NCI-H2196 treated with DMSO at 0.1 percent for 48 hours (cell line): Measurements from ENCODE around the gene TRAFD1.
A peak's percentile ranks its signal among the peaks of the same experiment; 100 is the strongest.

ENCODE experiments used
- DNase-seq: peaks from one replicate; lab custom pipeline; 2025; ENCODE audit not compliant: unreplicated experiment; lab: John Stamatoyannopoulos, UW

TRAFD1 gene

GRCh38 chr12:112115259-112116045, 9.9 kb upstream of the TRAFD1 start:
- no peak for DNase-seq

- DNase-seq = no peak
Measured at GRCh38 chr12:112116232-112117060, 8.9 kb upstream of the TRAFD1 start.

GRCh38 chr12:112117685-112118084, 7.7 kb upstream of the TRAFD1 start:
- DNase-seq = no peak

- DNase-seq = peak; percentile 40
Measured at GRCh38 chr12:112121780-112122565, 3.4 kb upstream of the TRAFD1 start.

- no peak for DNase-seq
Measured at GRCh38 chr12:112122823-112123690, 2.3 kb upstream of the TRAFD1 start.

- DNase-seq = no peak
Measured at GRCh38 chr12:112124918-112125249, 476 bp upstream of the TRAFD1 start.

- no peak for DNase-seq
Measured at GRCh38 chr12:112126000-112126438, 659 bp downstream of the TRAFD1 start.

- no peak for DNase-seq
Measured at GRCh38 chr12:112126911-112127310, 1.6 kb downstream of the TRAFD1 start.

- no peak for DNase-seq
Measured at GRCh38 chr12:112130441-112130998, 5.2 kb downstream of the TRAFD1 start.

- no peak for DNase-seq
Measured at GRCh38 chr12:112131686-112132085, 6.3 kb downstream of the TRAFD1 start.

GRCh38 chr12:112133418-112133817, 8.1 kb downstream of the TRAFD1 start:
- DNase-seq = no peak

- DNase-seq = no peak
Measured at GRCh38 chr12:112134731-112135130, 9.4 kb downstream of the TRAFD1 start.

GRCh38 chr12:112140728-112141127, 15.4 kb downstream of the TRAFD1 start:
- no peak for DNase-seq

- DNase-seq = no peak
Measured at GRCh38 chr12:112146123-112146522, 20.8 kb downstream of the TRAFD1 start.

- no peak for DNase-seq
Measured at GRCh38 chr12:112148031-112148513, 22.7 kb downstream of the TRAFD1 start.

- no peak for DNase-seq
Measured at GRCh38 chr12:112149596-112149995, 24.2 kb downstream of the TRAFD1 start.

GRCh38 chr12:112151766-112152541, 26.6 kb downstream of the TRAFD1 start:
- DNase-seq = no peak

- DNase-seq = no peak
Measured at GRCh38 chr12:112153181-112153892, 28.0 kb downstream of the TRAFD1 start.

- no peak for DNase-seq
Measured at GRCh38 chr12:112153893-112154219, 28.5 kb downstream of the TRAFD1 start.
